CD14-positive monocyte (primary cell): Measurements from ENCODE around the gene BCL3. TPM values are rescaled to one million over a fixed set of nuclear protein-coding genes. Genes with fewer than 3 reads are reported as not detected.

ENCODE experiments used
- DNase-seq, 3 donors: peaks; one replicate each; pipeline ENCODE4 v3.0.0-alpha.2; 2011 to 2022
- H2AFZ ChIP-seq: 2 replicates; pipeline ENCODE4 v1.6.0; 2012; ENCODE audit warnings: mild to moderate bottlenecking, low read depth, low read length, inconsistent platforms; ENCODE audit not compliant: insufficient read depth, poor library complexity, severe bottlenecking
- H3K27ac ChIP-seq, 2 donors: 1 replicate in 1 of 2; 2 replicates in 1 of 2; pipeline ENCODE4 v1.5.1; 2012 to 2013; ENCODE audit warnings: low read length in 2 of 2, control low read depth in 1 of 2, inconsistent platforms in 1 of 2, low read depth in 1 of 2, mild to moderate bottlenecking in 1 of 2
- H3K27me3 ChIP-seq, 2 donors: one replicate each; pipeline versions ENCODE4 v1.6.0 to v1.6.1; 2011 to 2013; ENCODE audit warnings: low read length in 2 of 2; ENCODE audit not compliant: control insufficient read depth in 2 of 2, insufficient read depth in 2 of 2
- H3K36me3 ChIP-seq, 2 donors: replicated peaks in 1 of 2; 1 replicate in 1 of 2; 2 replicates in 1 of 2; pipeline versions ENCODE4 v1.5.1 to v1.6.1; 2012 to 2013; ENCODE audit warnings: low read length in 2 of 2, control low read depth in 1 of 2, inconsistent platforms in 1 of 2, mild to moderate bottlenecking in 1 of 2; ENCODE audit not compliant: insufficient read depth in 2 of 2, control insufficient read depth in 1 of 2
- H3K4me1 ChIP-seq, 2 donors: 1 replicate in 1 of 2; 2 replicates in 1 of 2; pipeline versions ENCODE4 v1.5.1 to v1.6.1; 2012 to 2013; ENCODE audit warnings: low read length in 2 of 2, control low read depth in 1 of 2, inconsistent platforms in 1 of 2, mild to moderate bottlenecking in 1 of 2, moderate library complexity in 1 of 2; ENCODE audit not compliant: insufficient read depth in 2 of 2, control insufficient read depth in 1 of 2
- H3K4me2 ChIP-seq: replicated peaks from 2 replicates; pipeline ENCODE3; 2012; ENCODE audit warnings: low read length, moderate library complexity, mild to moderate bottlenecking; ENCODE audit not compliant: poor library complexity, severe bottlenecking; ENCODE audit errors: extremely low read depth
- H3K4me3 ChIP-seq, 3 experiments: fragments of 200-600 bp in 1 of 3; sonication (generic) in 1 of 3; replicated peaks in 1 of 3; 1 replicate in 2 of 3; 2 replicates in 1 of 3; pipeline ENCODE4 v1.5.1; 2011 to 2013; ENCODE audit warnings: low read length in 3 of 3, mild to moderate bottlenecking in 3 of 3, control low read depth in 2 of 3, low read depth in 2 of 3, inconsistent platforms in 1 of 3, moderate library complexity in 1 of 3
- H3K79me2 ChIP-seq: 2 replicates; pipeline ENCODE4 v1.6.0; 2012; ENCODE audit warnings: mild to moderate bottlenecking, control low read depth, inconsistent platforms, low read length, moderate library complexity; ENCODE audit not compliant: insufficient read depth
- H3K9ac ChIP-seq: 2 replicates; pipeline ENCODE4 v1.6.0; 2017; ENCODE audit warnings: low read length, mild to moderate bottlenecking; ENCODE audit not compliant: insufficient read depth, poor library complexity, severe bottlenecking
- H3K9me3 ChIP-seq, 2 donors: replicated peaks in 1 of 2; 1 replicate in 1 of 2; 2 replicates in 1 of 2; pipeline versions ENCODE4 v1.5.1 to v1.6.1; 2012 to 2013; ENCODE audit warnings: low read length in 2 of 2, control low read depth in 1 of 2; ENCODE audit not compliant: control insufficient read depth in 1 of 2, insufficient read depth in 1 of 2
- H4K20me1 ChIP-seq: 2 replicates; pipeline ENCODE4 v1.6.0; 2012; ENCODE audit warnings: mild to moderate bottlenecking, low read length, control low read depth, moderate library complexity; ENCODE audit not compliant: insufficient read depth
- H3K27ac Mint-ChIP-seq, 7 donors: one replicate each; pipeline ENCODE4 v1.8.0; 2020; ENCODE audit warnings: mild to moderate bottlenecking in 7 of 7, mixed read lengths in 7 of 7, moderate library complexity in 6 of 7, inconsistent platforms in 2 of 7
- H3K27me3 Mint-ChIP-seq, 3 donors: one replicate each; pipeline ENCODE4 v1.8.0; 2021 to 2022; ENCODE audit warnings: low read depth in 3 of 3, mild to moderate bottlenecking in 3 of 3, mixed read lengths in 3 of 3, moderate library complexity in 3 of 3, inconsistent platforms in 1 of 3
- H3K36me3 Mint-ChIP-seq, 2 donors: one replicate each; pipeline ENCODE4 v1.8.0; 2020; ENCODE audit warnings: mixed read lengths in 2 of 2, inconsistent platforms in 1 of 2, mild to moderate bottlenecking in 1 of 2
- H3K4me1 Mint-ChIP-seq: one replicate; pipeline ENCODE4 v1.8.0; 2020; ENCODE audit warnings: mild to moderate bottlenecking, mixed read lengths
- H3K4me3 Mint-ChIP-seq, 2 donors: one replicate each; pipeline ENCODE4 v1.8.0; 2020; ENCODE audit warnings: mild to moderate bottlenecking in 2 of 2, mixed read lengths in 2 of 2, moderate library complexity in 1 of 2
- H3K9me3 Mint-ChIP-seq, 7 donors: one replicate each; pipeline ENCODE4 v1.8.0; 2020 to 2022; ENCODE audit warnings: mixed read lengths in 7 of 7, mild to moderate bottlenecking in 6 of 7, moderate library complexity in 6 of 7, inconsistent platforms in 2 of 7
- WGBS: methylation state at CpG from one replicate; pipeline ENCODE4 v1.1.5; 2013; ENCODE audit warnings: missing lambda C conversion rate; ENCODE audit not compliant: insufficient coverage; 5-methylcytosine and 5-hydroxymethylcytosine counted together
- intact Hi-C, 2 donors: fragments of 100-400 bp; cut with micrococcal nuclease; formaldehyde crosslinking; loops; one replicate each; pipeline versions ENCODE4 v1.15.0 to v1.15.1; 2023
- polyA plus RNA-seq, 3 donors: library from polyadenylated mRNA; depleted of rRNA in 1 of 3; unstranded in 2 of 3; stranded (reverse) in 1 of 3; fragments of 300-500 nt in 2 of 3; fragments of >200 nt in 1 of 3; fragmentation: Illumina TruSeq in 2 of 3; gene quantifications; 1 replicate in 2 of 3; 2 replicates in 1 of 3; pipeline ENCODE4 v1.2.3, GENCODE V29; 2012 to 2021
- TF ChIP-seq, protein P1 (sequence below): fragments of 200-600 bp; IDR thresholded peaks from one replicate; pipeline ENCODE4 v1.8.0; 2022; ENCODE audit warnings: antibody characterized with exemption, mild to moderate bottlenecking

The BCL3 gene
- polyA plus RNA-seq, 3 donors, result 18.7 to 160 (median 23.1) TPM

DNA sequence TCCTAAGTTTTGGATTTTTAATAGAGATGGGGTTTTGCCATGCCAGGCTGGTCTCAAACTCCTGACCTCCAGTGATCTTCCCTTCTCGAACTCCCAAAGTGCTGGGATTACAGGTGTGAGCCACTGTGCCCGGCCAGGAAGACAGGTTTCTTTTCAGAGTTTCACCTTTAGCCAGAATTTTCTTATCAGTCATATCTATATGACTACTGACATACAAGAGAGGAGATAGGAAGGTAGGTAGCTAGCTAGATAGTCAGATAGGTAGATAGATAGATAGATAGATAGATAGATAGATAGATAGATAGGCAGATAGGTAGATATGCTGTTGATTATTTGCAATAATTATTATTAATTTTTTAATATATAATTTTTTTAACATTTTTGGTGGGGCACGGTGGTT, 36.8 kb downstream of the BCL3 start:
- Histone ChIP-seq H4K20me1 (no peaks in the 10 kb centered on the region), H3K27me3 (no peaks in the 10 kb centered on the region), H3K4me3 (no peak overlapping the region), H3K79me2 (no peaks in the 10 kb centered on the region), H2AFZ (no peak overlapping the region), H3K4me1 (peaks cover 7 to 8% of the 10 kb centered on the region in 2 donors), H3K4me2 (no peak overlapping the region), H3K36me3 (no peaks in the 10 kb centered on the region), H3K9ac (no peak overlapping the region), H3K27ac (no peak overlapping the region), H3K9me3 (no peaks in the 10 kb centered on the region)
- Mint-ChIP-seq H3K27ac (no peak overlapping the region), H3K36me3 (no peaks in the 10 kb centered on the region), H3K4me1 (peaks cover 8% of the 10 kb centered on the region), H3K9me3 (peaks cover 0 to 2% (median 0%) of the 10 kb centered on the region in 7 donors), H3K27me3 (peaks cover 0 to 13% (median 5%) of the 10 kb centered on the region in 3 donors), H3K4me3 (no peak overlapping the region)
- intact Hi-C loops, result loop anchor here in 1 of 2 donors (10.0 kb wide), 1 partner anchor 210 kb away; no protein-coding TSS in a partner anchor
- no peak for DNase-seq
- TF ChIP-seq, protein P1, sequence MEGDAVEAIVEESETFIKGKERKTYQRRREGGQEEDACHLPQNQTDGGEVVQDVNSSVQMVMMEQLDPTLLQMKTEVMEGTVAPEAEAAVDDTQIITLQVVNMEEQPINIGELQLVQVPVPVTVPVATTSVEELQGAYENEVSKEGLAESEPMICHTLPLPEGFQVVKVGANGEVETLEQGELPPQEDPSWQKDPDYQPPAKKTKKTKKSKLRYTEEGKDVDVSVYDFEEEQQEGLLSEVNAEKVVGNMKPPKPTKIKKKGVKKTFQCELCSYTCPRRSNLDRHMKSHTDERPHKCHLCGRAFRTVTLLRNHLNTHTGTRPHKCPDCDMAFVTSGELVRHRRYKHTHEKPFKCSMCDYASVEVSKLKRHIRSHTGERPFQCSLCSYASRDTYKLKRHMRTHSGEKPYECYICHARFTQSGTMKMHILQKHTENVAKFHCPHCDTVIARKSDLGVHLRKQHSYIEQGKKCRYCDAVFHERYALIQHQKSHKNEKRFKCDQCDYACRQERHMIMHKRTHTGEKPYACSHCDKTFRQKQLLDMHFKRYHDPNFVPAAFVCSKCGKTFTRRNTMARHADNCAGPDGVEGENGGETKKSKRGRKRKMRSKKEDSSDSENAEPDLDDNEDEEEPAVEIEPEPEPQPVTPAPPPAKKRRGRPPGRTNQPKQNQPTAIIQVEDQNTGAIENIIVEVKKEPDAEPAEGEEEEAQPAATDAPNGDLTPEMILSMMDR, result no peak
- no CpG with 5 or more reads among the region's 3 CpGs for WGBS

DNA sequence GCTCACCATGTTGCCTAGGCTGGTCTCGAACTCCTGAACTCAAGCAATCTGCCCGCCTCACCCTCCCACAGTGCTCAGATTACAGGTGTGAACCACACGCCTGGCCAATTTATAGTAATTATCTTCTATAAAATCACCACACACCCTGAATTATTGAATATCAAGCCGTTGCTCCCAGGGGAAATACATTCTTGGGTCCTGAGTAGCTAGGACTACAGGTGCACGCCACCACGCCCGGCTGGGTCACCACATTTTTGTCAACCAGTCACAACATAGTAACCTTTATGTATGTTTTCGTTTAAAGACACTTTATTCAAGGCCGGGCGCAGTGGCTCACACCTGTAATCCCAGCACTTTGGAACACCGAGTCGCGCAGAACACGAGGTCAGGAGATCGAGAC, 37.5 kb downstream of the BCL3 start:
- Mint-ChIP-seq H3K4me3 (no peak overlapping the region), H3K4me1 (peaks cover 8% of the 10 kb centered on the region), H3K9me3 (peaks cover 0 to 2% (median 0%) of the 10 kb centered on the region in 7 donors), H3K36me3 (no peaks in the 10 kb centered on the region), H3K27me3 (peaks cover 0 to 13% (median 5%) of the 10 kb centered on the region in 3 donors), H3K27ac (no peak overlapping the region)
- Histone ChIP-seq H3K4me2 (no peak overlapping the region), H3K79me2 (no peaks in the 10 kb centered on the region), H3K36me3 (no peaks in the 10 kb centered on the region), H2AFZ (no peak overlapping the region), H3K4me3 (no peak overlapping the region), H3K4me1 (peaks cover 7 to 8% of the 10 kb centered on the region in 2 donors), H3K9ac (no peak overlapping the region), H3K27me3 (no peaks in the 10 kb centered on the region), H3K27ac (no peak overlapping the region), H4K20me1 (no peaks in the 10 kb centered on the region), H3K9me3 (no peaks in the 10 kb centered on the region)
- TF ChIP-seq, protein P1, result no peak
- intact Hi-C loops, result loop anchor here in 1 of 2 donors (10.0 kb wide), 1 partner anchor 211 kb away; no protein-coding TSS in a partner anchor
- no peak for DNase-seq
- 96% methylated on average over 4 of the region's 15 CpGs for WGBS
